GM23338 (cell line): ENCODE measurements around the gene TMEM30A. TPM values are rescaled to one million over a fixed set of nuclear protein-coding genes. Genes with fewer than 3 reads are reported as not detected.
A peak's percentile ranks its signal among the peaks of the same experiment; 100 is the strongest.

ENCODE experiments used
- ATAC-seq: fragments of 200-7000 bp; cut with Tn5 transposase; 3 replicates; pipeline ENCODE4 v1.9.1; 2020
- DNase-seq: peaks from one replicate; pipeline ENCODE4 v3.0.0-alpha.2; 2015; ENCODE audit warnings: low spot score
- H2AFZ ChIP-seq: fragments of 200-600 bp; sonication (generic); 2 replicates; pipeline ENCODE4 v1.8.0; 2016; ENCODE audit warnings: antibody characterized with exemption, mild to moderate bottlenecking, moderate library complexity
- H3F3A ChIP-seq: fragments of 200-600 bp; sonication (generic); replicated peaks from 2 replicates; pipeline ENCODE4 v1.8.0; 2017; ENCODE audit warnings: antibody characterized with exemption, mixed run types, low read depth
- H3K27ac ChIP-seq: fragments of 200-600 bp; sonication (generic); 2 replicates; pipeline ENCODE4 v1.6.1; 2016; ENCODE audit warnings: low read depth
- H3K27me3 ChIP-seq: fragments of 200-600 bp; sonication (generic); 2 replicates; pipeline ENCODE4 v1.8.0; 2016; ENCODE audit warnings: mild to moderate bottlenecking, mixed run types, moderate library complexity; ENCODE audit not compliant: insufficient read depth
- H3K36me3 ChIP-seq: fragments of 200-600 bp; sonication (generic); 2 replicates; pipeline ENCODE4 v1.8.0; 2016; ENCODE audit warnings: mild to moderate bottlenecking; ENCODE audit not compliant: insufficient read depth
- H3K4me1 ChIP-seq: fragments of 200-600 bp; sonication (generic); 2 replicates; pipeline ENCODE4 v1.8.0; 2016; ENCODE audit warnings: mild to moderate bottlenecking, moderate library complexity; ENCODE audit not compliant: insufficient read depth
- H3K4me2 ChIP-seq: fragments of 200-600 bp; sonication (generic); 2 replicates; pipeline ENCODE4 v1.7.1; 2017; ENCODE audit warnings: mixed run types
- H3K4me3 ChIP-seq: fragments of 200-600 bp; sonication (generic); 2 replicates; pipeline ENCODE4 v1.6.1; 2016; ENCODE audit warnings: mixed run types
- H3K79me2 ChIP-seq: fragments of 200-600 bp; sonication (generic); replicated peaks from 2 replicates; pipeline ENCODE4 v1.8.0; 2017; ENCODE audit warnings: mild to moderate bottlenecking; ENCODE audit not compliant: insufficient read depth
- H3K9me2 ChIP-seq: fragments of 200-600 bp; sonication (generic); 2 replicates; pipeline ENCODE4 v1.8.0; 2017; ENCODE audit not compliant: insufficient read depth
- H4K20me1 ChIP-seq: fragments of 200-600 bp; sonication (generic); replicated peaks from 2 replicates; pipeline ENCODE4 v1.8.0; 2017; ENCODE audit warnings: mild to moderate bottlenecking; ENCODE audit not compliant: insufficient read depth
- H3K27ac Mint-ChIP-seq: 2 replicates; pipeline ENCODE4 v1.8.0; 2020; ENCODE audit warnings: inconsistent platforms, mild to moderate bottlenecking, moderate library complexity, mixed read lengths
- H3K27me3 Mint-ChIP-seq: 3 replicates; pipeline ENCODE4 v1.8.0; 2022; ENCODE audit warnings: low read depth, mild to moderate bottlenecking, moderate library complexity, mixed read lengths, inconsistent platforms; ENCODE audit not compliant: insufficient read depth, poor library complexity
- H3K36me3 Mint-ChIP-seq: 3 replicates; pipeline ENCODE4 v1.8.0; 2021; ENCODE audit warnings: low read depth, mild to moderate bottlenecking, inconsistent platforms, moderate library complexity, mixed read lengths
- H3K4me1 Mint-ChIP-seq: 3 replicates; pipeline ENCODE4 v1.8.0; 2020; ENCODE audit warnings: mild to moderate bottlenecking, inconsistent platforms, mixed read lengths
- H3K4me3 Mint-ChIP-seq: 3 replicates; pipeline ENCODE4 v1.8.0; 2021; ENCODE audit warnings: moderate library complexity, mild to moderate bottlenecking, inconsistent platforms, mixed read lengths
- H3K9me3 Mint-ChIP-seq: 3 replicates; pipeline ENCODE4 v1.8.0; 2020; ENCODE audit warnings: moderate library complexity, mild to moderate bottlenecking, inconsistent platforms, mixed read lengths
- CREB1 ChIP-seq: fragments of 250-450 bp; sonication (Bioruptor Pico); IDR thresholded peaks from 2 replicates; pipeline ENCODE4 v1.5.0; 2020; ENCODE audit warnings: low read depth, mild to moderate bottlenecking, moderate library complexity
- EZH2 ChIP-seq: fragments of 200-600 bp; sonication (generic); IDR thresholded peaks from one replicate; pipeline ENCODE4 v1.8.0; 2017; ENCODE audit warnings: antibody characterized with exemption, mild to moderate bottlenecking, low read depth; ENCODE audit not compliant: unreplicated experiment
- EZH2phosphoT487 ChIP-seq: fragments of 200-600 bp; sonication (generic); IDR thresholded peaks from one replicate; pipeline ENCODE4 v1.8.1; 2018; ENCODE audit warnings: antibody characterized with exemption; ENCODE audit not compliant: unreplicated experiment
- JUNB ChIP-seq: IDR thresholded peaks from one replicate; pipeline ENCODE4 v1.6.1; 2016; ENCODE audit warnings: antibody characterized with exemption; ENCODE audit not compliant: unreplicated experiment
- POLR2AphosphoS5 ChIP-seq: IDR thresholded peaks from 2 replicates; pipeline ENCODE4 v1.6.1; 2016; ENCODE audit warnings: antibody characterized with exemption, low read depth
- STAT1 ChIP-seq: IDR thresholded peaks from one replicate; pipeline ENCODE4 v1.6.1; 2016; ENCODE audit warnings: antibody characterized with exemption; ENCODE audit not compliant: unreplicated experiment
- ZNF114 ChIP-seq: fragments of 250-450 bp; sonication (Bioruptor Pico); IDR thresholded peaks from 2 replicates; pipeline ENCODE4 v1.5.0; 2020; ENCODE audit warnings: mild to moderate bottlenecking, moderate library complexity
- ZNF331 ChIP-seq: fragments of 250-450 bp; sonication (Bioruptor Pico); IDR thresholded peaks from 2 replicates; pipeline ENCODE4 v1.5.0; 2020; ENCODE audit warnings: low read depth, mild to moderate bottlenecking, moderate library complexity
- polyA plus RNA-seq: library from polyadenylated mRNA; unstranded; fragments of >200 nt; fragmentation: Nextera tagmentation; extraction: Ambion mirVana; gene quantifications from 2 replicates; pipeline ENCODE4 v1.2.1, GENCODE V29; 2016
- total RNA-seq: library from RNA; depleted of rRNA; stranded (reverse); fragments of >200 nt; shearing (Covaris generic); gene quantifications from 2 replicates; pipeline ENCODE4 v1.2.3, GENCODE V29; 2014
- TF ChIP-seq, protein P1 (sequence below): IDR thresholded peaks from one replicate; pipeline ENCODE4 v1.6.1; 2018; ENCODE audit warnings: antibody characterized with exemption; ENCODE audit not compliant: unreplicated experiment
- TF ChIP-seq, protein P2 (sequence below): IDR thresholded peaks from 2 replicates; pipeline ENCODE4 v1.6.1; 2016; ENCODE audit warnings: antibody characterized with exemption
- TF ChIP-seq, protein P3 (sequence below), 2 experiments: fragments of 200-600 bp in 1 of 2; sonication (generic) in 1 of 2; conservative IDR thresholded peaks; 2 replicates each; pipeline versions ENCODE4 v1.5.1 to v1.6.1; 2016 to 2017; ENCODE audit warnings: antibody characterized with exemption in 2 of 2, low read depth in 2 of 2, mild to moderate bottlenecking in 2 of 2, moderate library complexity in 1 of 2

The TMEM30A gene
- total and polyA plus RNA-seq, 2 experiments from 2014 or later = 61.7 to 99.9 TPM

DNA sequence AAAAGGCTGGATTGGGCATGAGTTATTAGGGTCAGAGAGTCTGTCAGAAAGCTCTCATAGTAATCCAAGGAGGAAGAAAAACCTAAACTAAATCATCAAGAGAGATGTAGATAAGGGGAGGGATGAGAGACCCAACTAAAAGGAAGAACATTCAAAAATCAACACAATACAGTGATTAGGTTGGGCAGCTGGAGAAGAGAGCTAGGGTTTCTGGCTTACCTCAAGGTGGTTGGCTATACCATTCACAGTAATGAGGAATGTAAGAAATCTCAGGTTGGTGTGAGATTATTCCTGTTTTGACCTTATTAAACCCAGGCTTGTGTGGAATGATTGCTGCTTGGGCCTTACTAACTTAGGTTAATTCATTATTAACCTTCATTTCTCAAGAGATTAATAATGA is 34.8 kb downstream of the TMEM30A start:
- TF ChIP-seq STAT1 (no peak), ZNF331 (no peak), CREB1 (CRISPR knock-in tag) (no peak), EZH2phosphoT487 (no peak), JUNB (no peak), EZH2 (no peak), POLR2AphosphoS5 (no peak), ZNF114 (CRISPR knock-in tag) (no peak)
- TF ChIP-seq, protein P1, sequence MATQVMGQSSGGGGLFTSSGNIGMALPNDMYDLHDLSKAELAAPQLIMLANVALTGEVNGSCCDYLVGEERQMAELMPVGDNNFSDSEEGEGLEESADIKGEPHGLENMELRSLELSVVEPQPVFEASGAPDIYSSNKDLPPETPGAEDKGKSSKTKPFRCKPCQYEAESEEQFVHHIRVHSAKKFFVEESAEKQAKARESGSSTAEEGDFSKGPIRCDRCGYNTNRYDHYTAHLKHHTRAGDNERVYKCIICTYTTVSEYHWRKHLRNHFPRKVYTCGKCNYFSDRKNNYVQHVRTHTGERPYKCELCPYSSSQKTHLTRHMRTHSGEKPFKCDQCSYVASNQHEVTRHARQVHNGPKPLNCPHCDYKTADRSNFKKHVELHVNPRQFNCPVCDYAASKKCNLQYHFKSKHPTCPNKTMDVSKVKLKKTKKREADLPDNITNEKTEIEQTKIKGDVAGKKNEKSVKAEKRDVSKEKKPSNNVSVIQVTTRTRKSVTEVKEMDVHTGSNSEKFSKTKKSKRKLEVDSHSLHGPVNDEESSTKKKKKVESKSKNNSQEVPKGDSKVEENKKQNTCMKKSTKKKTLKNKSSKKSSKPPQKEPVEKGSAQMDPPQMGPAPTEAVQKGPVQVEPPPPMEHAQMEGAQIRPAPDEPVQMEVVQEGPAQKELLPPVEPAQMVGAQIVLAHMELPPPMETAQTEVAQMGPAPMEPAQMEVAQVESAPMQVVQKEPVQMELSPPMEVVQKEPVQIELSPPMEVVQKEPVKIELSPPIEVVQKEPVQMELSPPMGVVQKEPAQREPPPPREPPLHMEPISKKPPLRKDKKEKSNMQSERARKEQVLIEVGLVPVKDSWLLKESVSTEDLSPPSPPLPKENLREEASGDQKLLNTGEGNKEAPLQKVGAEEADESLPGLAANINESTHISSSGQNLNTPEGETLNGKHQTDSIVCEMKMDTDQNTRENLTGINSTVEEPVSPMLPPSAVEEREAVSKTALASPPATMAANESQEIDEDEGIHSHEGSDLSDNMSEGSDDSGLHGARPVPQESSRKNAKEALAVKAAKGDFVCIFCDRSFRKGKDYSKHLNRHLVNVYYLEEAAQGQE = no peak
- TF ChIP-seq, protein P2, sequence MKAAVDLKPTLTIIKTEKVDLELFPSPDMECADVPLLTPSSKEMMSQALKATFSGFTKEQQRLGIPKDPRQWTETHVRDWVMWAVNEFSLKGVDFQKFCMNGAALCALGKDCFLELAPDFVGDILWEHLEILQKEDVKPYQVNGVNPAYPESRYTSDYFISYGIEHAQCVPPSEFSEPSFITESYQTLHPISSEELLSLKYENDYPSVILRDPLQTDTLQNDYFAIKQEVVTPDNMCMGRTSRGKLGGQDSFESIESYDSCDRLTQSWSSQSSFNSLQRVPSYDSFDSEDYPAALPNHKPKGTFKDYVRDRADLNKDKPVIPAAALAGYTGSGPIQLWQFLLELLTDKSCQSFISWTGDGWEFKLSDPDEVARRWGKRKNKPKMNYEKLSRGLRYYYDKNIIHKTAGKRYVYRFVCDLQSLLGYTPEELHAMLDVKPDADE = no peak
- TF ChIP-seq, protein P3, sequence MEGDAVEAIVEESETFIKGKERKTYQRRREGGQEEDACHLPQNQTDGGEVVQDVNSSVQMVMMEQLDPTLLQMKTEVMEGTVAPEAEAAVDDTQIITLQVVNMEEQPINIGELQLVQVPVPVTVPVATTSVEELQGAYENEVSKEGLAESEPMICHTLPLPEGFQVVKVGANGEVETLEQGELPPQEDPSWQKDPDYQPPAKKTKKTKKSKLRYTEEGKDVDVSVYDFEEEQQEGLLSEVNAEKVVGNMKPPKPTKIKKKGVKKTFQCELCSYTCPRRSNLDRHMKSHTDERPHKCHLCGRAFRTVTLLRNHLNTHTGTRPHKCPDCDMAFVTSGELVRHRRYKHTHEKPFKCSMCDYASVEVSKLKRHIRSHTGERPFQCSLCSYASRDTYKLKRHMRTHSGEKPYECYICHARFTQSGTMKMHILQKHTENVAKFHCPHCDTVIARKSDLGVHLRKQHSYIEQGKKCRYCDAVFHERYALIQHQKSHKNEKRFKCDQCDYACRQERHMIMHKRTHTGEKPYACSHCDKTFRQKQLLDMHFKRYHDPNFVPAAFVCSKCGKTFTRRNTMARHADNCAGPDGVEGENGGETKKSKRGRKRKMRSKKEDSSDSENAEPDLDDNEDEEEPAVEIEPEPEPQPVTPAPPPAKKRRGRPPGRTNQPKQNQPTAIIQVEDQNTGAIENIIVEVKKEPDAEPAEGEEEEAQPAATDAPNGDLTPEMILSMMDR (conservative IDR thresholded peaks at IDR 0.05; ENCODE audit: low read depth in 2 of 2) = no peak
- Histone ChIP-seq H3K27ac (peak overlapping the region; percentile 89), H3K27me3 (no peaks in the 10 kb centered on the region), H3K4me3 (peak overlapping the region; percentile 26), H4K20me1 (no peaks in the 10 kb centered on the region), H3K79me2 (no peaks in the 10 kb centered on the region), H3K36me3 (no peaks in the 10 kb centered on the region), H3K9me2 (no peaks in the 10 kb centered on the region), H3K4me1 (peaks cover 45% of the 10 kb centered on the region), H3K4me2 (peak overlapping the region; percentile 56), H3F3A (no peaks in the 10 kb centered on the region), H2AFZ (no peak overlapping the region)
- no peaks in the 10 kb centered on the region for H3K9me3 Mint-ChIP-seq
- peaks cover 43% of the 10 kb centered on the region for H3K4me1 Mint-ChIP-seq
- 0 out of 3 replicates have a peak, but pooled peaks cover 3% of the 10 kb centered on the region for H3K36me3 Mint-ChIP-seq
- peaks cover 1% of the 10 kb centered on the region for H3K27me3 Mint-ChIP-seq
- peak overlapping the region; percentile 65 for H3K27ac Mint-ChIP-seq
- ATAC-seq (peak; percentile 63), DNase-seq (no peak)
- peak overlapping the region; percentile 39 for H3K4me3 Mint-ChIP-seq
